ENCODE data around the gene TSHZ2.
"Not testable (repeated sequence)": the region's sequence is repeated elsewhere in the genome, so short reads cannot be mapped to it uniquely, and the experiment has no call there.

The TSHZ2 gene

DNA sequence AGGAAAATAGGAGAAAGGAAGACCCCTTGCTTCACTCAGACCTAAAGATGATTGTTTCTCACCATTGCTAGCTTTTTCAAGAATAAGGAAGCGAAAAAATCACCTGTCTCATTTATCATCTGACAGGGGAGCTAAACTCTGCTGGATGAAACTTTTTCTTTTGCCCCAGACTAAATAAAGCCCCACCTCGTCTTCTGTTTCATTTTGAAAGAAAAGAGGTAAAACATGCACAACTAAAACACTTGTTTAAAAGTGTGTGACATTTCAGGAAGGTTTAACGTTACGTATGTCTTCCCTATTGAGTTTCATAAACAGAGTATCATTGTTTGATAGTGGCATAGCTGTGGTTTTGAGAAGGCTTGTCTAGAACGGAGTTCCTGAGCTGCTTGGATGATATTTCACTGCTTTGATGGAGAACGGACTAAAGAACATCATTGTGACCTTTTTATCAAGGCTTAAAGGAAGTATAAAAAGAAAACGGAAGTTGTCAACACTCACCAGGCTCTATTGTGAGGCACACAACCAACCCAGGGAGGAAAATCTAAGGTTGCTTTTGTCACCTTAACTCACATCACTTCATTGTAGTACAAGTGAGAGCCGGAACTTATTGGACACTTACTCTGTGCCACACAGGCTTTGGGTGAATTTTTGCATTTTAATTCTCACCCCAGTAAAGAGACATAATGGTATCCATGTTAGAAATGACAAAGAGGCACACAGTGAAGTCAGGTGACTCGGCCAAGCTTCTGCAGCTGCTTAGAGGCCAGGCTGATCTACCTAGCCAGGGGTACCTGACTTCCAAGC is 29.5 kb downstream of the TSHZ2 start:
- DNase-seq, result peak; percentile 14

DNA sequence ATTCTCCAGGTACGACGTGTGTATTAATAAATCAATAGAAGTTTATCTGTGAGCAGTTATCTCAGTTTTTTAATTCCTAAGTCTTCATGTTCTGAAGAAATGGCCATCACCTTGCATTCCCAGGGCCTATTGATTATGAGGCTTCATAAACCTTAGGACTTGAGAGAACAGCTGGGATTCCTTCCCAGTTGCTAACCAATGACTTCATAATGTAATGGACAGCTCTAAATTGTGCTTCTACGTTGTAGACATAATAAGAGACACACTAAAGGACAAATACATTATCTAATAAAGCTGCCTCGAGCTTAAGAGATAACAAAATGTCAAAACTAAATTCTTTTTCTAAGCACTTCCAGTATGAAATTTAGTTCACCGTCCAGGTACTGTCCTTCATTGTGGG is 30.6 kb downstream of the TSHZ2 start:
- DNase-seq, result no peak

DNA sequence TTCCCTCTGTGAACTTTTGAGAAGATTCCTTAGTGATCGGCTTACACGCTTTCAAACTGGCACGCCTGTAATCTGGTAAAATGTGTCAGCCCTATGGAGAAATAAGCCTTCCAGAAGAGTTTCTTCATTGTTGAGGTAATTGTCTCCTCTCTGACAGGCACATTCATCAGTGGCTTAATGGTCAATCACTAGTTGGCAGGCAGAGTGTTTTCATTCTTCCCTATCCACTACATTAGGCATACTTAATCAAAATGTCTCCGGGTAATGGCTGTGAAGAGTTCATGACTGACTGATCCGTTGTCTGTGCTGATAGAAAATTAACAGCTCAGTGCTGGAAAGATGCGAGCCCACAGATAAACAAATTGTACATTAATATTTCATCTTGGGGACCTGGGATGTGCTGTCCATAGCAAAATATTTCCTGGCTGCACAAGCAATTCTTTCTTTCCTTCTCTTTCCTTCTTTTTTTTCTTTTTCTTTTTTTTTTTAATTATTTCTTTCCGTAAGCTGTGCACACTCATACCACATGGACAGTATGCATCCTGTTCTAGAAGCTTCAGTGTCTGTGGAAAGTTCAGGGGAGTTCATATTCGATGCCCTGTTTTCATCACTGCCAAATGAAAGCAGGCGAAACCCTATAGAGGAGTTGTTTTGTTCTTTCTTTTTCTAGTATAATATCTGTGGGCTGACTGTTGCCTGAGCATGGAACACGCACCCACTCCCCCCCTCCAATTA is 31.4 kb downstream of the TSHZ2 start:
- no peak for DNase-seq

DNA sequence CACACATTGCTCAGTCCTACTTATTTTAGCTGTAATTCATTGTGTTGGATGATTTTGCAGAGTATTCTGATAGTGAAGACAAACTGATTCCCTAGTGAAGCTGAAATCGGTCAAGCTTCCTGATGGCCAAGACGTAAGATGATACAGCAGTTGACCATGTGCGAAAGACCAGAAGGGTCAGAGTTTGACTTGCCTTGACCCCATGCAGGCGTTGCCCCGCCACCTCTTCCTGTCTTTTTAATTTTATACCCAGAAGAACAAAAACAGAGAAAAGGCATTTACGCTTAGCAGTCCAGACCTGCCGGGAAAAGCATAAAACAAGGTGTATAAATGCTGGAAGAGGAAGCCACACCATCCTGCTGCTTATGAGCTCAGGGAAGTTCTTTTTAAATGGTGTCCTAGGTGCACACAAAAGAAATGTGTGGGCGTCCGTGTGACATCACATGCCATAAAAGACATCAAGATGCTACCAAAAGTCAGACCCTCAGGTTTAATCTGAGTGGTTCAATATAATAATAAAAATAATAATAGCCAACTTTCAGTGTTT is 32.2 kb downstream of the TSHZ2 start:
- no peak for DNase-seq

DNA sequence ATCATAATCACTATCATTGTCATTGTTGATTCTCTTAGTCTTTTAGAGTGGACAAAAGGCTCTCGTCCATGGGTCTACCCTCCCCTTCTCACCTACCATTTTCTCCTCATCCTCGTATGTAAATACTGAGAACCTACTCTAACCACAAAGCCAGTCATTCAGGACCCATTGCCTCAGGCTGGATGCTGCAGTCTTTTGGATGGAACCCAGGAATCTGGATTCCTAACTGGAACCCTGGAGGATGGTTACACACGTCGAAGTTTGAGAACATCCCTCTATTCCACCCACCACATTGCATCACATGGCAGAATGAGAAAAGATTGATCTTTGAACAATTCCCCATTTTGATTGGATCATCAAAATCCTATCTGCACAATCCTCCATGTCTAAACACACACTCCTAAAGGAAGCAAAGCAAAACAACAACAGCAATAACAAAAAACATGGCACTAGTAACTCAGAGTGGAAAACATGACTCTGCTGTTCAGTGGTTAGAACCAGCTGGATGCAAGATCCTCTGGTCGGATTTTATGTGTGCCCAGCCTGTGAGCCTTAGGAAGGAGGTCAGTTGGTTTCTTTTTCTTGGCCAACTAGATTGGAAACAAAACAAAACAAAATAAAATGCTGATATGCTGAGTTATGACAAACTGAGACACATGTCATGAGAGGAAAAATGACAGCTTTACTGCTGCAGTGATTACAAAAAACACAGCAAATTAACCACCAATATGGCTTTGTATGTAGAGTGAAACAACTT is 38.0 kb downstream of the TSHZ2 start:
- DNase-seq, result no peak

DNA sequence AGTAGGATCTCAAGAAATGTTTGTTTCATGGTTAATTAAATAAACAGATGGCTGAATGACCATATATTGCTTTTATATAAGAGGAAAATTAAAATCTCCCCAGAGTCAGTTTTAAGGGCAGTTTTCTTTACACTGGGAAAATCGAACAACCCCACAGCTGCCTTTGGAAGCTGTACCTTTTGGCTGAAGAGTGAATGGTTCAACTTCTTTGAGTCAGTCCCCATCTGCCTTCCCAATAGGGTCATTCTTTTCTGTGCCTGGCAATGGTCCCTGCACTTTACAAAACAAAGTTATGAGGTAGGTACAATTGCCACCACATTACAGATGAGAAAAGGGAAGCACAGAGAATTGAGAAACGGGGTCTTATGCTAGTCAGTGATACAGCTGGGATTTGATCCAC is 39.5 kb downstream of the TSHZ2 start:
- DNase-seq, result no peak

DNA sequence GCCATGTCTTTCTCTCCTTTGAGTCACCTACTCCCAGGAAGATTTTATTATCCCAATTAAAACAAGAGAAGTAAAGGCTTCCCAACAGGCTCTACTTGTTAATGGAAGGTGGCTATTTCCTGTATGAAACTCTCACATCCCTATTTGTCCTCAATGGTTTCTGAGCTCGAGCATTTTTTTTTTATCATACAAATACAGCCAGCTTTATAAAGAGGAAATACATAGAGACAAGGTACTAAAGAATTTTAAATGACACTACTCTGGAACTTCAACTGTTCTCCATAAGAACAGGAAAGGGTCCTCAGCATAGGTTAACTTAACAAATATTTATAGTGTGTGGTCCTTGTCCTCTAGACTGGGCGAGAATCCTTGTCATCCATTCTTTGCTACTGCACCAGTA is 41.0 kb downstream of the TSHZ2 start:
- no peak for DNase-seq

DNA sequence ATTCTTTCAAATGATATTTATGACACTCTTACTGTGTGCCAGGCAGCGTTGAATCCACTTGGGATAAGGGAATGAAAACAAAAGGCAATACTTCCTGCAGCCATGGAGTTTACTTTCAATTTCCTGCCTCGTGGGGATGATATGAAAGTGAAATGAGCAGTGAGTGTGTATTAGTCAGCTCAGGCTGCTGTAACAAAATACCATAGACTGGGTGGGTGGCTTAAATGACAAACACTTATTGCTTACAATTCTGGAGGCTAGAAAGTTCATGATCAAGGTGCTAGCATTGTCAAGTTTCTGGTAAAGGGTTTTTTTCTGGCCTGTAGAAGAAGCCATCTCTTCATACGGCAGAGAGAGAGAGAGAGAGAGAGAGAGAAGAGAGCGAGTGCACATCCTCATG is 41.7 kb downstream of the TSHZ2 start:
- DNase-seq, result no peak

DNA sequence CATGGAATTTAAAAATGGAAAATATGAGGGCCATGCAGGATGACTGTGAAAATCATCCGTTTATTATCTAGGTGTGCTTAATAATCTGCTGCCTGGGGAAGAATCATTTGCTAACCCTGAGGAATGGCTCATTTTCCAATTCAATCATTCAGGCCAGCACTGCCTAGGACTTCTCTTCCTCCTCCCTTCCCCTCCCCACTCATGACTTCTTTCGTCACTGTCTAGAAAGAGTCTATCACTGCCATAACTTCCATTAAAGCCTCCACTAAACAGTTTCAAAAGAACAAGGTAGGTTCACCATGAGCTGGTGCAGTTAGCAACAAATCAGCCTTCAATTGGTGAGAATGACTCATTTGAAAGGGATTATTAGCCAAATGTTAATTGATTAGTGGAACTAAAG is 43.9 kb downstream of the TSHZ2 start:
- no peak for DNase-seq

DNA sequence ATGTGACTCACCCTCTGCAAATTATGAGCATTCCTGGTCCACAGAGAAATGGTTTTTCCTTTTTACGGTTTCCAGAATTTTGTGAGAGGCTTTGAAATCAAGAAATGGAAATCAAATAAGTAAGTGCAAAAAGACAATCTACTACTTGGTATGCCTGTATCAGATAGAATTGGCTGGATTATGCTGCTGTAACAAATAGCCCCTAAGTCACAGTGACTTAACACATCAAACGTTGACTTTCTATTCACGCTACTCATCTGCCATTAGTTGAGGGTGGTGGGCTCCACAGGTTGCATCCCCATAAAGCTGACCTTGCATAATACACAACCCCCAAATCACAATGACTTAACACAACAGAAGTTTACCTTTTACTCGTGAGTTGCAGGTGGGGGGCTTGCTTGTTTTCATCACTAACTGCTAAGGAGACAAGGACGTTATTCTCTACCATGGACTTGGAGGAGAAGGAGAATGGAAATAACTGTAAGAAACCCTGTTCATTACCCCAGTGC is 44.4 kb downstream of the TSHZ2 start:
- no peak for DNase-seq

DNA sequence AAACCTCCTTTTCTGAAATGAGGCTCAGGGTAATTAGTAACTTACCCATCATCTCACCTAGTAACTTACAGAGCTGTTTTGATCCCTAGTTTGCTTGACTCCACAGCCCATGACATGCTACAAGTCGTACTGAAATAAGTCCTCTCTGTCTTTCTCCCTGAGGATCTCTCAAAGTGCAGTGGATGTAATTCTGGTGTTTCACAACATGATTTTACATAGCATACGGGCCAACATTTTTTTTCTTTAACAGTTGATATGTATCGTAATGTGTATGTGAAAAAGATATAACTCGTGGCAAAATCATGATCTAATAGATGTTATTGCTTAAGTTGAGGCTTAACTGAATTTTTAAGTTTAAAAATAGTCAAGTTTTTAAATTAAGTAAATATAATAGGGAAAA is 45.0 kb downstream of the TSHZ2 start:
- no peak for DNase-seq

DNA sequence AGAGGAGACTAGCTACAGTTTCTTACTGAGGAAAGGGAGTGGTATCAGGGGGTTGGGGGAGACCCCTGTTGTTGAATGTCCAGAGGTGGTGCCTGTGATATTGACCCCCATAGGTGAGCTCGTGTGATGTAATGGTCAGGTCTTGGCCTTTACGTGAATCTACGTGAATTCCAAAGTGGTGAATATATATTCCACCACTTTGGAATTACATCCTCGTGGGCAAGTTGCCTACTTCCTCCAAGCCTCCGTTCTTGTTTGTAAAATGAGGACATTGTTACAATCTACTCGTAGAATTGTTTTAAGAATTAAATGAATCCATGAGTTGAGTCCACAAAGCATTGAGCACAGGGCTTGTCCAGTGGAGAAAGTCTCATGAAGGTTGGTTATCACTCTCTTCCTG is 47.3 kb downstream of the TSHZ2 start:
- no peak for DNase-seq

DNA sequence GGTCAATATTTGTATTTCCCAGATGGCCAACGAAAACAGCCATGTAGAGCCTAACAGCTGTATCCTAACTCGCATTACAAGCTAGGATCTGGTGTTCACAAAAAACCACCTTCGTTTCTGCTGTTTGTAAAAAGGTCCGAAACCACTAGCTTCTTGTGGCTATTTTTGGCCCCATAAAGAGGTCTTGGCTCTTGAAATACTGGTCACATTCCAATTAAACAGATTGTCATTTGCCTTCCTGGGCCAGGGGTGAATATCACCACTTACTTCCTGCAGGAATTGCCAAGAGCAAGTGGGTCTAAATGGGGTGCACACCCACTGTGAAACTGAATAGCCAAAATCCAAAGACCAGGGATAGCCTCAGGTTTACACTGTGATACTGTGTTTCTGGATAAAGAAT is 48.2 kb downstream of the TSHZ2 start:
- DNase-seq, result no peak

DNA sequence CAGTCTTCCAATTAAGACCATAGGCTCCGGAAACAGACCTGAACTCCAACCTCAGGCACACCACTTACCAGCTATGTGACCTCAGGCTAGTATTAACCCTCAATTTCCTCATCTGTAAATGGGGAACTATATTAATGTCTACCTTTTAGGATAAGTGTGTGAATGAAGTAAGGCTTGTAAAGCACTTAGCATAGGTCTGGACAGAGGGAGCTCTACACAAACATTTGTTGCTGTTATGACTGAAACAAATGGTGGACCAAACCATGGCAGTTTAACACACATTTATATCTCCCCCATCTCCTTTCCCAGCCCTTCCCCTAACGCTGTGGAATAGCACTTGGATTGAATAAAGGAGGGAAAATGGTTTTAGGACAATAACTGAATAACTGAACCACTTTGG is 48.7 kb downstream of the TSHZ2 start:
- DNase-seq, result peak; percentile 14

DNA sequence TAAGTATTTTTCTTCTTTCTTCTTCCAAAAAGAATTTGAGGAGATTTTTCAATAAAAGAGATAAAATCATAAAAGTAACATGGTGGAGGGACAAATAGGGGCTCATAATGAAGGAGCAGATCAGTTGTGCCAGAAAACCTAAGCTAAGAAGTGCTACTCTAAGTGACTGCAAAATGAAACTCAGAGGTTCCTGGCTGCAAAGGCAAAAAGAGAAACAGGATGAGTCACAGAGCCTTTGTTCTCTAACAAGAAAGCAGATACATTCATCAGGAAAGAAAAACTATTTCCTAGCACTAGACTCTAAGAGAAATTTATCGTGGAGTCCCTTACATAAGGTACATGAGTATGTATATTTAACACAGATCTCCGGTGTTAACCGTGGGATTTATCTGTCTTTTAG is 49.8 kb downstream of the TSHZ2 start:
- DNase-seq, result no peak

DNA sequence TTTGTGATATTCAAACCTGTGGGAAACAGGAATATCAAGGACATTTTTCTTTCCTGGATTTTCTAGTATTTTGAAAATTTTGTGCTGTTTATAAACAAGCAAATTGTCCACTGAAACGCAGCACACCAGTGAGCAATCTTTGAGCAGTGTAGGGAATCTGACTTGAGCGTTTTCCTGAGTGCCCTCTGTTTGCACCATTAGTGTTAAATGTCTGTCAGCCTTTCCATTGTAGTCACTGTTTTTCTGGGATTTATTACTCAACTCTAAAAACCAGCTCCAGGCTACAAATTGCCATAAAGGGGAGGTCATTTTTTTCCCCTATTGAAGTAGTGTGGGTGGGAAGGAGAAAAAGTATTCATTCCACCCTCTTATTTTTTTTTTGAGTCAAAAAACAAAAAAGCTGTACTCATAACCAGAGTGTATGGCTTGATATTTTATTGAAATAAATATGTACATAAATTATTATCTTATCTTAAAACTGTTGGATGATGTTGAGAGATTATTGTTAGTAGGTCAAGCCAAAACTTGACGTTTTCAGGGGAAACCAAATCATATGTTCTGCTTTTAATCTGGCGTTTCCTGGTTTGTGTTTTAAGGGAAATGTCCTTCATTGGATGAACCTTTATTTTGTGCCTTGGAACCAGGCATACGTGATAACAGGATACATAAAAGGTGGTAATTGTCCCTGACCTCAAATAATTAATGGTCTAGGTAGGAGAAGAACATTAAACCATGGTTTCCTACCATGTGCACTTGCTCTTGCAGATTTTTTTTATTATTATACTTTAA is 51.8 kb downstream of the TSHZ2 start:
- no peak for DNase-seq

DNA sequence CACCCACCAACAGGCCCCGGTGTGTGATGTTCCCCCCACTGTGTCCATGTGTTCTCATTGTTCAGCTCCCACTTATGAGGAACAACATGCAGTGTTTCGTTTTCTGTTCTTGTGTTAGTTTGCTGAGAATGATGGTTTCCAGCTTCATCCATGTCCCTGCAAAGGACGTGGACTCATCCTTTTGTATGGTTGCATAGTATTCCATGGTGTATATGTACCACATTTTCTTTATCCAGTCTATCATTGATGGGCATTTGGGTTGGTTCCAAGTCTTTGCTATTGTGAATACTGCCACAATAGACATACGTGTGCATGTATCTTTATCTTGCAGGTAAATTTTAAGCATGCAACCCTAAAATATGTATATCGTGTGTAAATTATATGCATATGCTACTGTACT is 52.5 kb downstream of the TSHZ2 start:
- DNase-seq, result not testable (repeated sequence)

DNA sequence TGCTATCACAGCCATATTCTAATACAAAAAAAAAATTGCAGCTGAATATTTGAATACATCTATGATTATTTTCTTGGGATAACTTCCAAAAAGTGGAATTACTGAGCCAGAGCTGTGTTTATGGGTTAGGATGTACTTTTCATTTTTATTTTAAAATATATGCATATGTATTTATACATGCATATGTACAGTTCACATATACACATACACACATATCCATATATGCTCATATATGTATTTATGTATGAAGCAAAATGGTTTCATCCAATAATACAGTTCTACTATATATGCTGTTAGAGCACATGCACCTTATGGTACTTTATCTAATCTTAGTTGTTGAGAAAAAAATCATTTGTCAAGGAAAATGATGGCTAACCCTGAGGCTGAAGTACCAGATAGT is 54.9 kb downstream of the TSHZ2 start:
- DNase-seq, result no peak

DNA sequence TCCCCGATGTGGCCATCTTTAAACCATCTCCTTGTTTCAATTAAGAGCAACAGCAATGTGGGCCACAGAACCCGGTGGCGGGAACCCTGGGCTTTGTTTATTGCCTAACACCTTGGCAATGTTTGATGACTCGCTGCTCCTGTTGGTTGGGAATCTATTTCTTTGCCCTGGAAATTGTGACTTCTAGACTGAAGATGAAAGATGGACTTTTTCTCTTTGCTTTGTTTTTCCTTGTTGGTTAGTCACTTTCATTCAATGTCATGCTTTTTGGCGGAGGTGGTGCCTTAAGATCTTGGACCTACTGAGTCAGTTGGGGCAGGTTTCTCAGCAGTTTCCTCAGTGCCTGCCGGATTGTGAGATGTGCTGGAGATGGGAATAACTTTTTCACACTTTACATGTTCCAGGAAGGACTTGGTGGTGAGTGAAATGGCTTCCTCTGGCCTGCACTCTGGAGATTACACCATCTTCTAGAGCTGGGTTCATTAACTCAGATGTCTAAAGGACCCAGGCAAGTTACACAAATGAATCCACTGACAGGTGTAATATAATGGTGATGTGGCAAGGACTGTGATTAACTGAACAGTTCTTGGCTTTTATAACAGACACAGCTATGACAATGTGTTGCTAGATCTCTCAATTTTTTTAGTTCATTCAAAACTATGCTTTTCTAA is 56.3 kb downstream of the TSHZ2 start:
- no peak for DNase-seq

DNA sequence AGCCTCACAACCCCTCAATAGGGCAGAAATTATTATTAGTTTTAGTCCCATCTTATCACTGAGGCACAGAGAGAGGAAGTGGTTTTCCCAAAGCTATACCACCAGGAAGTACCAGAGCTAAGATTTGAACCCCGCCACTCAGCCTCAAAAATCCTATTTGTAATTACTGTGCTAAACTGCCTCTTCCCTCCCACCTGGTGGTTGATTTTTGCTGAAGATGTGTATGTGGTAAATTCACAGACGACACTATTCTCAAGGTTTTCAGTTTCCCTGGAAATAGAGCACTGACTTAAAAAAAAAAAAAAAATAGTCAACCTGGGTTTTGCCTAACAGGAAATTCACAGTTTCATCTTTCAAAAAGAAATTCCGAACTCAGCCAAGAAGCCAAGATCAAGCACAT is 57.9 kb downstream of the TSHZ2 start:
- DNase-seq, result no peak

DNA sequence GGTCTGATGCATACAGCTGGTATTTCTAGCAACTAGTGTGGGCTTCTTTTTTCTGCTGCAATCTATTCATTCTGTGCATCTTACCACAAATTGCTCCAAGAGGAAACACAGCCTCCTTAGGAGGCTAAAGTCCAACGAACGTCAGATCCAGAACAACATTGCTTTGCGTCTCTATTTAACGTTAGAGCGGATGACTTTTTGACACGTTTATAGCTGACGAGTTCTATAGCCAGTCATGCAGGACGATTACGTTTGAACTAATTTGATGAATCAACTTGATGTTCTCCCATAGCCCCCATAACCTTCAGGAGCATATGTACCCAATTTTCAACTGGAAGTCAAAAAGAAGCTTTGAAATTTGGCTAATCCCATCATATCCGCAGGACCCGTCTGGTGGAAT is 59.9 kb downstream of the TSHZ2 start:
- DNase-seq, result no peak

DNA sequence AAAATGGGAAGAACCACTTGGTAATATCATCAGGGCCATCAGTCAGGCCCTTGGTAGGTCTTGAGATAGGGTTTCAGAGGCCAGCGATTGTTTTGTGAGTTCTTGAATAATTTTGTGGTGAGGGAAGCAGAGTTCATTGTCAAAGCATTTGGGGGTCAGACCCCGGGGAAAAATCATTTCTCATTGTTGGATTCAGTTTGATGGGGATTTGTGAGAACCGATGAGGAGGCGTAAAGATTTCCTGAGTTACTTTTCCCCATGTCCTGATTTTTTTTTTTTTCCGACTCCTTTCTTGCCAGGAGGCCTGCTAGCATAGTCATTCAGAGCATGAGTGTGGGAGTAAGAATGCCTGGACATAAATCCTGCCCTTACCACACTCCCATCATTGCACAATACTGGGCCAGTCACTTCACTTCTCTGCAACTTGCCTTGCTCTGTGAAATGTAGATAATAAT is 60.3 kb downstream of the TSHZ2 start:
- no peak for DNase-seq

Measured in RPMI8226 (cell line).